MM.1S (cell line): ENCODE measurements around the gene ADRB2.

ENCODE experiments used
- EZH2 ChIP-seq: fragments of 300-600 bp; sonication (generic); optimal IDR thresholded peaks from 2 replicates; pipeline ENCODE3; 2017; ENCODE audit warnings: low read depth, mild to moderate bottlenecking, antibody characterized with exemption, low read length, mixed read lengths
- EZH2phosphoT487 ChIP-seq: fragments of 300-600 bp; sonication (generic); IDR thresholded peaks from 2 replicates; pipeline ENCODE4 v1.6.1; 2018; ENCODE audit warnings: antibody characterized with exemption, low read length
- TF ChIP-seq, protein P1 (sequence below): fragments of 300-600 bp; sonication (generic); IDR thresholded peaks from 2 replicates; pipeline ENCODE4 v1.5.1; 2016; ENCODE audit warnings: antibody characterized with exemption, low read length, mixed read lengths

- TF ChIP-seq, protein P1, sequence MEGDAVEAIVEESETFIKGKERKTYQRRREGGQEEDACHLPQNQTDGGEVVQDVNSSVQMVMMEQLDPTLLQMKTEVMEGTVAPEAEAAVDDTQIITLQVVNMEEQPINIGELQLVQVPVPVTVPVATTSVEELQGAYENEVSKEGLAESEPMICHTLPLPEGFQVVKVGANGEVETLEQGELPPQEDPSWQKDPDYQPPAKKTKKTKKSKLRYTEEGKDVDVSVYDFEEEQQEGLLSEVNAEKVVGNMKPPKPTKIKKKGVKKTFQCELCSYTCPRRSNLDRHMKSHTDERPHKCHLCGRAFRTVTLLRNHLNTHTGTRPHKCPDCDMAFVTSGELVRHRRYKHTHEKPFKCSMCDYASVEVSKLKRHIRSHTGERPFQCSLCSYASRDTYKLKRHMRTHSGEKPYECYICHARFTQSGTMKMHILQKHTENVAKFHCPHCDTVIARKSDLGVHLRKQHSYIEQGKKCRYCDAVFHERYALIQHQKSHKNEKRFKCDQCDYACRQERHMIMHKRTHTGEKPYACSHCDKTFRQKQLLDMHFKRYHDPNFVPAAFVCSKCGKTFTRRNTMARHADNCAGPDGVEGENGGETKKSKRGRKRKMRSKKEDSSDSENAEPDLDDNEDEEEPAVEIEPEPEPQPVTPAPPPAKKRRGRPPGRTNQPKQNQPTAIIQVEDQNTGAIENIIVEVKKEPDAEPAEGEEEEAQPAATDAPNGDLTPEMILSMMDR: no peak
- TF ChIP-seq EZH2 (no peak), EZH2phosphoT487 (no peak)
These were observed 15.6 kb upstream of the ADRB2 start for GRCh38 chr5:148810823-148811222.
